OCI-LY1 (cell line): ENCODE measurements around the gene HTR6.

ENCODE experiments used
- H2AFZ ChIP-seq: fragments of 200-600 bp; sonication (generic), shearing (Covaris generic); 2 replicates; pipeline ENCODE4 v1.6.0; 2014; ENCODE audit warnings: antibody characterized with exemption, mild to moderate bottlenecking, low read length
- H3F3A ChIP-seq: fragments of 200-600 bp; sonication (generic), shearing (Covaris generic); 2 replicates; pipeline ENCODE4 v1.6.0; 2014; ENCODE audit warnings: mild to moderate bottlenecking, antibody characterized with exemption, low read length, moderate library complexity; ENCODE audit not compliant: insufficient read depth
- H3K27ac ChIP-seq: fragments of 200-600 bp; sonication (generic); 2 replicates; pipeline ENCODE4 v1.5.1; 2014; ENCODE audit warnings: low read length, mixed run types, mild to moderate bottlenecking, low read depth; ENCODE audit not compliant: poor library complexity, severe bottlenecking
- H3K27me3 ChIP-seq: fragments of 200-600 bp; sonication (generic); 2 replicates; pipeline ENCODE4 v1.6.0; 2014; ENCODE audit warnings: antibody characterized with exemption, mild to moderate bottlenecking, low read length, moderate library complexity; ENCODE audit not compliant: insufficient read depth
- H3K36me3 ChIP-seq: fragments of 200-600 bp; sonication (generic); 2 replicates; pipeline ENCODE4 v1.6.1; 2014; ENCODE audit warnings: mild to moderate bottlenecking, antibody characterized with exemption, low read length, moderate library complexity, mixed read lengths; ENCODE audit not compliant: insufficient read depth
- H3K4me1 ChIP-seq: fragments of 200-600 bp; sonication (generic); 2 replicates; pipeline ENCODE4 v1.5.1; 2014; ENCODE audit warnings: mild to moderate bottlenecking, low read length, moderate library complexity; ENCODE audit not compliant: insufficient read depth, severe bottlenecking
- H3K4me2 ChIP-seq: fragments of 200-600 bp; sonication (generic), shearing (Covaris generic); 2 replicates; pipeline ENCODE4 v1.6.1; 2014; ENCODE audit warnings: low read length
- H3K4me3 ChIP-seq: fragments of 200-600 bp; sonication (generic); 2 replicates; pipeline ENCODE4 v1.5.1; 2014; ENCODE audit warnings: low read length, low read depth, mild to moderate bottlenecking, mixed read lengths; ENCODE audit not compliant: poor library complexity, severe bottlenecking
- H3K79me2 ChIP-seq: fragments of 200-600 bp; shearing (Covaris generic); 2 replicates; pipeline ENCODE4 v1.6.1; 2016; ENCODE audit warnings: mixed run types, low read length, mixed read lengths; ENCODE audit not compliant: insufficient read depth
- H3K9ac ChIP-seq: fragments of 200-600 bp; sonication (generic), shearing (Covaris generic); 2 replicates; pipeline ENCODE4 v1.6.1; 2014; ENCODE audit warnings: mild to moderate bottlenecking, low read length, mixed read lengths
- H3K9me2 ChIP-seq: fragments of 200-600 bp; sonication (generic), shearing (Covaris generic); 2 replicates; pipeline ENCODE4 v1.6.1; 2014; ENCODE audit warnings: low read depth, mild to moderate bottlenecking, low read length, mixed read lengths
- H3K9me3 ChIP-seq: fragments of 200-600 bp; shearing (Covaris generic); 2 replicates; pipeline ENCODE4 v1.6.1; 2014; ENCODE audit warnings: low read length, mixed read lengths
- H4K20me1 ChIP-seq: fragments of 200-600 bp; sonication (generic), shearing (Covaris generic); 2 replicates; pipeline ENCODE4 v1.6.0; 2016; ENCODE audit warnings: mild to moderate bottlenecking, low read length; ENCODE audit not compliant: insufficient read depth
- CTCF ChIP-seq: fragments of 200-600 bp; sonication (generic), shearing (Covaris generic); IDR thresholded peaks from 2 replicates; pipeline ENCODE4 v1.5.1; 2017; ENCODE audit warnings: mild to moderate bottlenecking, antibody characterized with exemption, low read length, moderate library complexity, mixed read lengths
- EZH2 ChIP-seq: fragments of 200-600 bp; sonication (generic), shearing (Covaris generic); IDR thresholded peaks from 2 replicates; pipeline ENCODE4 v1.8.0; 2017; ENCODE audit warnings: borderline replicate concordance, mixed run types, mild to moderate bottlenecking, antibody characterized with exemption, low read length, moderate library complexity, mixed read lengths

HTR6 gene

DNA sequence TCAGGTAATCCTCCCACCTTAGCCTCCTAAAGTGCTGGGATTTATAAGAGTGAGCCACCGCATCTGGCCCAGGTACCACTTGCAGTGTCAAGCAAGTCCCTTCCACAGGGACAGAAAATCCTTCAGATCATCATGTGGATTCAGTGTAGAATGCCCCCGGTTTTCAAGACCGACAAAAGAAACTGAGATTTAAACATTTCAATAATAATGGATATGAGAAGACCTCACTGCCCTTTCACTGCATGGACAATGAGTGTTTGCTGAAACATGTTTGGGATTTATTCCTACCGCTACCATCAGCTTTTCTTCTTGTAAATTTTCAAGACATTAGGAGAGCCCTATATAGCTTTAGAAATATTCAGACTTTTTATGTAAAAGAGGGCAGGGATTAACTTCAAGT lies 41.5 kb downstream of the HTR6 start:
- Histone ChIP-seq H2AFZ (no peak overlapping the region), H3K36me3 (no peaks in the 10 kb centered on the region), H3K9ac (no peak overlapping the region), H3K27me3 (no peaks in the 10 kb centered on the region), H3K4me1 (no peaks in the 10 kb centered on the region), H4K20me1 (no peaks in the 10 kb centered on the region), H3K79me2 (no peaks in the 10 kb centered on the region), H3K9me2 (no peaks in the 10 kb centered on the region), H3K4me2 (no peak overlapping the region), H3F3A (no peaks in the 10 kb centered on the region), H3K9me3 (no peaks in the 10 kb centered on the region), H3K27ac (no peak overlapping the region), H3K4me3 (no peak overlapping the region)
- TF ChIP-seq CTCF (no peak), EZH2 (no peak)

DNA sequence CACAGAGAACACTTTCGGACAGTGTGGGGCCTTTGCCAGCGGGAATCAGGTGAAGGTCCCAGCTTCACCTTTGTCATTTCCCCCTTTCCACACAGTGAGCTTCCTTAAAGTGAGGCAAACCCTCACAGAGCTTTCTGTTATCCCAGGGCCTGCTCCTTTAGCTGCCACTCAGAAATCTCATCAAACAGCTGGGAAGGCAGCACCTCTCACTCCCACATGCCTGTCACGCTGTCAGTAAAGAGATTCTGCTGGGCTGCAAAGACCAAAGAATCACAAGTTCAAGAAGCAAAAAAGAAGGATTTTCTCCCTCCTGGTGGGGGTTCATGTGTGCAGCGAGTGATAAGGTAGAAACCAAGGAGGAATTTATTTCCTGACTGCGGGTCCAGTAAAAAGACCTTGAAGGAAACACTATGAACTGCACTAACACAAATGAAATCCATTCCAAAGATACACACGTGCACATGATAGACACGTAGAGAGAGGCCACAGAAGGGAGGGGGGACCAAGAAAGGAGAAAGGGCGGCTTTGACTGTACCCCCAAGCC lies 44.0 kb downstream of the HTR6 start:
- H3K27me3 ChIP-seq = no peaks in the 10 kb centered on the region
- H3K9me2 ChIP-seq = no peaks in the 10 kb centered on the region
- no peaks in the 10 kb centered on the region for H3F3A ChIP-seq
- no peak overlapping the region for H3K4me3 ChIP-seq
- H3K27ac ChIP-seq = no peak overlapping the region
- no peaks in the 10 kb centered on the region for H3K36me3 ChIP-seq
- no peaks in the 10 kb centered on the region for H3K79me2 ChIP-seq
- H3K4me1 ChIP-seq = no peaks in the 10 kb centered on the region
- no peaks in the 10 kb centered on the region for H4K20me1 ChIP-seq
- H3K4me2 ChIP-seq = no peak overlapping the region
- no peak overlapping the region for H3K9ac ChIP-seq
- H2AFZ ChIP-seq = no peak overlapping the region
- TF ChIP-seq EZH2 (no peak), CTCF (no peak)
- no peaks in the 10 kb centered on the region for H3K9me3 ChIP-seq

GRCh38 chr1:19709260-19709793 lies 44.7 kb downstream of the HTR6 start:
- H3K4me3 ChIP-seq = no peak overlapping the region
- no peak overlapping the region for H2AFZ ChIP-seq
- no peak overlapping the region for H3K27ac ChIP-seq
- H4K20me1 ChIP-seq = no peaks in the 10 kb centered on the region
- no peaks in the 10 kb centered on the region for H3K79me2 ChIP-seq
- TF ChIP-seq CTCF = no peak
- TF ChIP-seq EZH2 = no peak
- no peaks in the 10 kb centered on the region for H3K36me3 ChIP-seq
- no peak overlapping the region for H3K4me2 ChIP-seq
- no peaks in the 10 kb centered on the region for H3F3A ChIP-seq
- H3K9me2 ChIP-seq = no peaks in the 10 kb centered on the region
- H3K4me1 ChIP-seq = no peaks in the 10 kb centered on the region
- H3K9ac ChIP-seq = no peak overlapping the region
- H3K27me3 ChIP-seq = no peaks in the 10 kb centered on the region
- H3K9me3 ChIP-seq = no peaks in the 10 kb centered on the region
